ENCODE data around the gene G6PC2.

DNA sequence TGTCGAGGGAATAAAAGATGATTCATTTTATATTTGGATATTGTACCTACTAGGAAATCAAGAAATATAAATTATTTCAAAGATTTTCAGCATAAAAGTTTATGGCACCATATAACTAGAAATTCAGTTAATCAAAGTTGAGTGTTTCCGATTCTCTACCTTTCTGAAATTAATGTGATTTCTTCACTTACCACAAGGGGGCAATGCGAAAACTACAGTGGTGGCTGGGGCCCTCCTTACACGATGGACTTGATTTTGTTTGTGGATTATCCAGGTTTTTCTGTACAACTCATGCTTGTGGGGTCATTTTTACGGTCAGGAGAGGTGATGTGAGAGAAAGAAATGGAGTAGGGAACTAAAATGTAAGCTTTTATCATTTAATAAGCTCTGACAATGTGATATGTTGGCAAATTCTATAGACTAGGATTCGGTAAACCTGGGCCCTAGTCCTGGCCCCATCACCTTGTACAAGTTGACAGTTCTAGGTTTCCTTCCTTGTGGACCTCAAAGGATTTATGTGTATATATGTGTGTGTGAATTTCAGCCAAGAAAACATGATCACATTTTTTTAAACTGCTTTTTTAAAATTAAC, 47.6 kb downstream of the G6PC2 start:
- no peak for TF ChIP-seq CSDC2 (CRISPR knock-in tag; IDR thresholded peaks at IDR 0.05)
- no peak for TF ChIP-seq RARB (CRISPR knock-in tag; IDR thresholded peaks at IDR 0.05)
- TF ChIP-seq GLIS3 (CRISPR knock-in tag; IDR thresholded peaks at IDR 0.05), result no peak
- TF ChIP-seq, protein P1, sequence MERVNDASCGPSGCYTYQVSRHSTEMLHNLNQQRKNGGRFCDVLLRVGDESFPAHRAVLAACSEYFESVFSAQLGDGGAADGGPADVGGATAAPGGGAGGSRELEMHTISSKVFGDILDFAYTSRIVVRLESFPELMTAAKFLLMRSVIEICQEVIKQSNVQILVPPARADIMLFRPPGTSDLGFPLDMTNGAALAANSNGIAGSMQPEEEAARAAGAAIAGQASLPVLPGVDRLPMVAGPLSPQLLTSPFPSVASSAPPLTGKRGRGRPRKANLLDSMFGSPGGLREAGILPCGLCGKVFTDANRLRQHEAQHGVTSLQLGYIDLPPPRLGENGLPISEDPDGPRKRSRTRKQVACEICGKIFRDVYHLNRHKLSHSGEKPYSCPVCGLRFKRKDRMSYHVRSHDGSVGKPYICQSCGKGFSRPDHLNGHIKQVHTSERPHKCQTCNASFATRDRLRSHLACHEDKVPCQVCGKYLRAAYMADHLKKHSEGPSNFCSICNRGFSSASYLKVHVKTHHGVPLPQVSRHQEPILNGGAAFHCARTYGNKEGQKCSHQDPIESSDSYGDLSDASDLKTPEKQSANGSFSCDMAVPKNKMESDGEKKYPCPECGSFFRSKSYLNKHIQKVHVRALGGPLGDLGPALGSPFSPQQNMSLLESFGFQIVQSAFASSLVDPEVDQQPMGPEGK (CRISPR knock-in tag; IDR thresholded peaks at IDR 0.05; ENCODE audit: borderline replicate concordance), result no peak
- TF ChIP-seq, protein P2, sequence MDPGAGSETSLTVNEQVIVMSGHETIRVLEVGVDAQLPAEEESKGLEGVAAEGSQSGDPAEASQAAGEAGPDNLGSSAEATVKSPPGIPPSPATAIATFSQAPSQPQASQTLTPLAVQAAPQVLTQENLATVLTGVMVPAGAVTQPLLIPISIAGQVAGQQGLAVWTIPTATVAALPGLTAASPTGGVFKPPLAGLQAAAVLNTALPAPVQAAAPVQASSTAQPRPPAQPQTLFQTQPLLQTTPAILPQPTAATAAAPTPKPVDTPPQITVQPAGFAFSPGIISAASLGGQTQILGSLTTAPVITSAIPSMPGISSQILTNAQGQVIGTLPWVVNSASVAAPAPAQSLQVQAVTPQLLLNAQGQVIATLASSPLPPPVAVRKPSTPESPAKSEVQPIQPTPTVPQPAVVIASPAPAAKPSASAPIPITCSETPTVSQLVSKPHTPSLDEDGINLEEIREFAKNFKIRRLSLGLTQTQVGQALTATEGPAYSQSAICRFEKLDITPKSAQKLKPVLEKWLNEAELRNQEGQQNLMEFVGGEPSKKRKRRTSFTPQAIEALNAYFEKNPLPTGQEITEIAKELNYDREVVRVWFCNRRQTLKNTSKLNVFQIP (CRISPR knock-in tag; IDR thresholded peaks at IDR 0.05; ENCODE audit: borderline replicate concordance, low read depth), result no peak
- TF ChIP-seq, protein P3, sequence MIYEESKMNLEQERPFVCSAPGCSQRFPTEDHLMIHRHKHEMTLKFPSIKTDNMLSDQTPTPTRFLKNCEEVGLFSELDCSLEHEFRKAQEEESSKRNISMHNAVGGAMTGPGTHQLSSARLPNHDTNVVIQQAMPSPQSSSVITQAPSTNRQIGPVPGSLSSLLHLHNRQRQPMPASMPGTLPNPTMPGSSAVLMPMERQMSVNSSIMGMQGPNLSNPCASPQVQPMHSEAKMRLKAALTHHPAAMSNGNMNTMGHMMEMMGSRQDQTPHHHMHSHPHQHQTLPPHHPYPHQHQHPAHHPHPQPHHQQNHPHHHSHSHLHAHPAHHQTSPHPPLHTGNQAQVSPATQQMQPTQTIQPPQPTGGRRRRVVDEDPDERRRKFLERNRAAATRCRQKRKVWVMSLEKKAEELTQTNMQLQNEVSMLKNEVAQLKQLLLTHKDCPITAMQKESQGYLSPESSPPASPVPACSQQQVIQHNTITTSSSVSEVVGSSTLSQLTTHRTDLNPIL (CRISPR knock-in tag; IDR thresholded peaks at IDR 0.05; ENCODE audit: low read depth), result no peak
- TF ChIP-seq ZFP30 (CRISPR knock-in tag; IDR thresholded peaks at IDR 0.05), result no peak
- TF ChIP-seq, protein P4, sequence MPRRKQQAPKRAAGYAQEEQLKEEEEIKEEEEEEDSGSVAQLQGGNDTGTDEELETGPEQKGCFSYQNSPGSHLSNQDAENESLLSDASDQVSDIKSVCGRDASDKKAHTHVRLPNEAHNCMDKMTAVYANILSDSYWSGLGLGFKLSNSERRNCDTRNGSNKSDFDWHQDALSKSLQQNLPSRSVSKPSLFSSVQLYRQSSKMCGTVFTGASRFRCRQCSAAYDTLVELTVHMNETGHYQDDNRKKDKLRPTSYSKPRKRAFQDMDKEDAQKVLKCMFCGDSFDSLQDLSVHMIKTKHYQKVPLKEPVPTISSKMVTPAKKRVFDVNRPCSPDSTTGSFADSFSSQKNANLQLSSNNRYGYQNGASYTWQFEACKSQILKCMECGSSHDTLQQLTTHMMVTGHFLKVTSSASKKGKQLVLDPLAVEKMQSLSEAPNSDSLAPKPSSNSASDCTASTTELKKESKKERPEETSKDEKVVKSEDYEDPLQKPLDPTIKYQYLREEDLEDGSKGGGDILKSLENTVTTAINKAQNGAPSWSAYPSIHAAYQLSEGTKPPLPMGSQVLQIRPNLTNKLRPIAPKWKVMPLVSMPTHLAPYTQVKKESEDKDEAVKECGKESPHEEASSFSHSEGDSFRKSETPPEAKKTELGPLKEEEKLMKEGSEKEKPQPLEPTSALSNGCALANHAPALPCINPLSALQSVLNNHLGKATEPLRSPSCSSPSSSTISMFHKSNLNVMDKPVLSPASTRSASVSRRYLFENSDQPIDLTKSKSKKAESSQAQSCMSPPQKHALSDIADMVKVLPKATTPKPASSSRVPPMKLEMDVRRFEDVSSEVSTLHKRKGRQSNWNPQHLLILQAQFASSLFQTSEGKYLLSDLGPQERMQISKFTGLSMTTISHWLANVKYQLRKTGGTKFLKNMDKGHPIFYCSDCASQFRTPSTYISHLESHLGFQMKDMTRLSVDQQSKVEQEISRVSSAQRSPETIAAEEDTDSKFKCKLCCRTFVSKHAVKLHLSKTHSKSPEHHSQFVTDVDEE (CRISPR knock-in tag; IDR thresholded peaks at IDR 0.05), result no peak
- TF ChIP-seq ZC3H10 (CRISPR knock-in tag; IDR thresholded peaks at IDR 0.05), result no peak
- no peak for TF ChIP-seq ZFP3 (CRISPR knock-in tag; IDR thresholded peaks at IDR 0.05)
- TF ChIP-seq ESRRG (CRISPR knock-in tag; IDR thresholded peaks at IDR 0.05), result no peak
- no peak for TF ChIP-seq OSR1 (CRISPR knock-in tag; IDR thresholded peaks at IDR 0.05)
- no peak for TF ChIP-seq ISL1 (CRISPR knock-in tag; IDR thresholded peaks at IDR 0.05)
- no peak for TF ChIP-seq ZNF8 (CRISPR knock-in tag; IDR thresholded peaks at IDR 0.05)
